ENCODE data around the gene TIGD6. TPM values are rescaled to one million over a fixed set of nuclear protein-coding genes. Genes with fewer than 3 reads are reported as not detected.

The TIGD6 gene
- total and polyA plus RNA-seq, 9 of the 15 experiments (the other 6 are each of a cell fraction or from before 2014, with no cell fraction given), result 1.8 to 6.3 (median 3.9) TPM

DNA sequence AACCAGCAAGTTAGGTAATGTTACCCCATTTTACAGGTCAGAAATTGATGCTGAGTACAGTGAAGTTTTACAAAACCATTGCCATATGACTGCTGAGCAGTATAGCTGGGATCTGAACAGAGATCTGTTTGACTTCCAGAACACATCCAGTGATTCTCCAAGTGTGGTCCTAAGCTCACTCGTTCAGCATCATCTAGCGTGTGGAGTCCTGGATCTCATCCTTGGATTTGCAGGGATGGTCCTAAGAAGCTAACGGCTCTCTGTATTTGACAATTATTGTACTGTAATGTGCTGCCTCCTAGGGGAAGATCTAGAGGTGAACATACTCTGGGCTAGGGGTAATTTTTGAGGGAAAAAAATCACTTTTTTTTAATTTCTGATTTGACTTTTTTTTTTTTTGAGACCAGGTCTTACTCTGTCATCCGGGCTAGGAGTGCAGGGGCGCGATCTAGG, 38.5 kb downstream of the TIGD6 start (continued):
- TF ChIP-seq ZFP30 (CRISPR knock-in tag; IDR thresholded peaks at IDR 0.05; ENCODE audit: borderline replicate concordance) (no peak), ZFP91 (CRISPR knock-in tag; IDR thresholded peaks at IDR 0.05) (no peak), POLR2B (IDR thresholded peaks at IDR 0.05; ENCODE audit: low read depth, partially characterized antibody) (no peak), ARID2 (IDR thresholded peaks at IDR 0.05) (peak; percentile 38; the same call in 1 of the 2 replicates), RCOR1 (IDR thresholded peaks at IDR 0.05; ENCODE audit: borderline replicate concordance in 1 of 2, low read depth in 2 of 2, low read length in 2 of 2) (0 out of 4 replicates have a peak, but pooled peaks of 1 of the 2 experiments have one; percentile 14), SLC30A9 (CRISPR knock-in tag; IDR thresholded peaks at IDR 0.05) (no peak), ZNF740 (CRISPR knock-in tag; IDR thresholded peaks at IDR 0.05) (no peak), ZNF740 (tag; IDR thresholded peaks at IDR 0.05) (no peak), RBM22 (IDR thresholded peaks at IDR 0.05; ENCODE audit: low read depth, low read length, poor library complexity, severe bottlenecking) (no peak), BRD9 (IDR thresholded peaks at IDR 0.05; ENCODE audit: low read depth, partially characterized antibody) (no peak)
- TF ChIP-seq, protein P1, sequence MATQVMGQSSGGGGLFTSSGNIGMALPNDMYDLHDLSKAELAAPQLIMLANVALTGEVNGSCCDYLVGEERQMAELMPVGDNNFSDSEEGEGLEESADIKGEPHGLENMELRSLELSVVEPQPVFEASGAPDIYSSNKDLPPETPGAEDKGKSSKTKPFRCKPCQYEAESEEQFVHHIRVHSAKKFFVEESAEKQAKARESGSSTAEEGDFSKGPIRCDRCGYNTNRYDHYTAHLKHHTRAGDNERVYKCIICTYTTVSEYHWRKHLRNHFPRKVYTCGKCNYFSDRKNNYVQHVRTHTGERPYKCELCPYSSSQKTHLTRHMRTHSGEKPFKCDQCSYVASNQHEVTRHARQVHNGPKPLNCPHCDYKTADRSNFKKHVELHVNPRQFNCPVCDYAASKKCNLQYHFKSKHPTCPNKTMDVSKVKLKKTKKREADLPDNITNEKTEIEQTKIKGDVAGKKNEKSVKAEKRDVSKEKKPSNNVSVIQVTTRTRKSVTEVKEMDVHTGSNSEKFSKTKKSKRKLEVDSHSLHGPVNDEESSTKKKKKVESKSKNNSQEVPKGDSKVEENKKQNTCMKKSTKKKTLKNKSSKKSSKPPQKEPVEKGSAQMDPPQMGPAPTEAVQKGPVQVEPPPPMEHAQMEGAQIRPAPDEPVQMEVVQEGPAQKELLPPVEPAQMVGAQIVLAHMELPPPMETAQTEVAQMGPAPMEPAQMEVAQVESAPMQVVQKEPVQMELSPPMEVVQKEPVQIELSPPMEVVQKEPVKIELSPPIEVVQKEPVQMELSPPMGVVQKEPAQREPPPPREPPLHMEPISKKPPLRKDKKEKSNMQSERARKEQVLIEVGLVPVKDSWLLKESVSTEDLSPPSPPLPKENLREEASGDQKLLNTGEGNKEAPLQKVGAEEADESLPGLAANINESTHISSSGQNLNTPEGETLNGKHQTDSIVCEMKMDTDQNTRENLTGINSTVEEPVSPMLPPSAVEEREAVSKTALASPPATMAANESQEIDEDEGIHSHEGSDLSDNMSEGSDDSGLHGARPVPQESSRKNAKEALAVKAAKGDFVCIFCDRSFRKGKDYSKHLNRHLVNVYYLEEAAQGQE (IDR thresholded peaks at IDR 0.05; ENCODE audit: borderline replicate concordance), result peak; percentile 74; the same call in 1 of the 2 replicates
- TF ChIP-seq, protein P1 (CRISPR knock-in tag; IDR thresholded peaks at IDR 0.05; ENCODE audit: low read depth), result no peak
- TF ChIP-seq, protein P2, sequence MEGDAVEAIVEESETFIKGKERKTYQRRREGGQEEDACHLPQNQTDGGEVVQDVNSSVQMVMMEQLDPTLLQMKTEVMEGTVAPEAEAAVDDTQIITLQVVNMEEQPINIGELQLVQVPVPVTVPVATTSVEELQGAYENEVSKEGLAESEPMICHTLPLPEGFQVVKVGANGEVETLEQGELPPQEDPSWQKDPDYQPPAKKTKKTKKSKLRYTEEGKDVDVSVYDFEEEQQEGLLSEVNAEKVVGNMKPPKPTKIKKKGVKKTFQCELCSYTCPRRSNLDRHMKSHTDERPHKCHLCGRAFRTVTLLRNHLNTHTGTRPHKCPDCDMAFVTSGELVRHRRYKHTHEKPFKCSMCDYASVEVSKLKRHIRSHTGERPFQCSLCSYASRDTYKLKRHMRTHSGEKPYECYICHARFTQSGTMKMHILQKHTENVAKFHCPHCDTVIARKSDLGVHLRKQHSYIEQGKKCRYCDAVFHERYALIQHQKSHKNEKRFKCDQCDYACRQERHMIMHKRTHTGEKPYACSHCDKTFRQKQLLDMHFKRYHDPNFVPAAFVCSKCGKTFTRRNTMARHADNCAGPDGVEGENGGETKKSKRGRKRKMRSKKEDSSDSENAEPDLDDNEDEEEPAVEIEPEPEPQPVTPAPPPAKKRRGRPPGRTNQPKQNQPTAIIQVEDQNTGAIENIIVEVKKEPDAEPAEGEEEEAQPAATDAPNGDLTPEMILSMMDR (IDR thresholded peaks at IDR 0.05 in 2 of 3, conservative IDR thresholded peaks at IDR 0.05 in 1 of 3; ENCODE audit: insufficient read depth in 2 of 3, low read depth in 1 of 3, low read length in 3 of 3), result peak; percentile 58 to 78 (median 69); a peak in 5 of 6 replicates
- TF ChIP-seq, protein P3, sequence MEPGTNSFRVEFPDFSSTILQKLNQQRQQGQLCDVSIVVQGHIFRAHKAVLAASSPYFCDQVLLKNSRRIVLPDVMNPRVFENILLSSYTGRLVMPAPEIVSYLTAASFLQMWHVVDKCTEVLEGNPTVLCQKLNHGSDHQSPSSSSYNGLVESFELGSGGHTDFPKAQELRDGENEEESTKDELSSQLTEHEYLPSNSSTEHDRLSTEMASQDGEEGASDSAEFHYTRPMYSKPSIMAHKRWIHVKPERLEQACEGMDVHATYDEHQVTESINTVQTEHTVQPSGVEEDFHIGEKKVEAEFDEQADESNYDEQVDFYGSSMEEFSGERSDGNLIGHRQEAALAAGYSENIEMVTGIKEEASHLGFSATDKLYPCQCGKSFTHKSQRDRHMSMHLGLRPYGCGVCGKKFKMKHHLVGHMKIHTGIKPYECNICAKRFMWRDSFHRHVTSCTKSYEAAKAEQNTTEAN (CRISPR knock-in tag; IDR thresholded peaks at IDR 0.05), result no peak
